Upper lobe of right lung (tissue), 1 donor: ENCODE data around the gene SDK2. TPM values are rescaled to one million over a fixed set of nuclear protein-coding genes. Genes with fewer than 3 reads are reported as not detected.

Experiments
- ATAC-seq: fragments of 200-7000 bp; cut with Tn5 transposase; one replicate; pipeline ENCODE4 v1.9.1; 2020; ENCODE audit warnings: mild to moderate bottlenecking, moderate library complexity
- DNase-seq: peaks from one replicate; pipeline ENCODE4 v3.0.0-alpha.2; 2020
- H3K27ac ChIP-seq: fragments of 200-600 bp; one replicate; pipeline ENCODE4 v1.8.0; 2022
- H3K27me3 ChIP-seq: fragments of 200-600 bp; one replicate; pipeline ENCODE4 v1.8.0; 2022; ENCODE audit warnings: mild to moderate bottlenecking
- H3K36me3 ChIP-seq: fragments of 200-600 bp; one replicate; pipeline ENCODE4 v1.8.0; 2022
- H3K4me1 ChIP-seq: fragments of 200-600 bp; one replicate; pipeline ENCODE4 v1.8.0; 2022
- H3K4me3 ChIP-seq: fragments of 200-600 bp; one replicate; pipeline ENCODE4 v1.8.0; 2022; ENCODE audit warnings: mild to moderate bottlenecking
- H3K9me3 ChIP-seq: fragments of 200-600 bp; one replicate; pipeline ENCODE4 v1.8.0; 2022
- CTCF ChIP-seq: fragments of 200-600 bp; IDR thresholded peaks from one replicate; pipeline ENCODE4 v1.8.0; 2022; ENCODE audit warnings: antibody characterized with exemption
- intact Hi-C: fragments of 100-400 bp; cut with DNase I; formaldehyde crosslinking; loops from one replicate; pipeline ENCODE4 v1.11.0; 2022
- total RNA-seq: library from RNA; stranded (reverse); fragmentation: NEBNext Ultra II Directional; extraction: Animal tissue kit (Norgen Biotek cat#: 25700); gene quantifications from one replicate; pipeline ENCODE4 v1.2.1, GENCODE V29; 2021
- donor health status: DM: no; HTN: yes; CAD: no; lungs with severe emphysema.

The SDK2 gene
- total RNA-seq, 1 donor from 2014 or later = 2.3 TPM

- H3K9me3 ChIP-seq = no peaks in the 10 kb centered on the region
Observed at GRCh38 chr17:73522696-73523095, 121.5 kb downstream of the SDK2 start.

DNA sequence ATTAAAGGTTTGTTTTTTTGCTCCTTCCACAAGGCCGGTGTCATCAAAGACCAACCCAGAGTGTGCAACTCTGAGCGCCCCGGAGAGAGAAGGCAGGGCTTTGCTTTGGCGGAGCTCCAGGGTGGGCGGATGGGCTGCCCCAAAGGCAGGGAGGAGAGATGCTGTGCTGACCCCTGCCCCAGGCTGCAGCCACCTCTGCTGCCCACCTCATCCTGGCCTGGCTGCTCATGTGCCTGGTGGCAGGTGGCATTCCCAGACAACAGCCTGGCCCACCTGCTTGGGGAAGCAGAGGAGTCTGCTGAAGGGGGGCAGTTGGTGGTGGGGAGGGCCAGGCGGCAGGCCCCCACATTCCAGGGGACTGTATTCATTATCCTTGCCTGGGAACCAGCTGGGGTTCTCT lies 122.1 kb downstream of the SDK2 start:
- Histone ChIP-seq H3K27ac (no peak overlapping the region), H3K27me3 (no peaks in the 10 kb centered on the region), H3K4me1 (no peaks in the 10 kb centered on the region), H3K9me3 (no peaks in the 10 kb centered on the region), H3K36me3 (no peaks in the 10 kb centered on the region), H3K4me3 (no peak overlapping the region)
- DNase-seq (no peak), ATAC-seq (no peak)
- no peak for TF ChIP-seq CTCF
- intact Hi-C loops = no loop called here

More at GRCh38 chr17:73522696-73523095, 121.5 kb downstream of the SDK2 start:
- DNase-seq (no peak), ATAC-seq (no peak)
- H3K27me3 ChIP-seq = no peaks in the 10 kb centered on the region
- intact Hi-C loops = no loop called here
- H3K4me3 ChIP-seq = no peak overlapping the region
- H3K36me3 ChIP-seq = no peaks in the 10 kb centered on the region
- H3K4me1 ChIP-seq = no peaks in the 10 kb centered on the region
- H3K27ac ChIP-seq = no peak overlapping the region
- no peak for TF ChIP-seq CTCF

DNA sequence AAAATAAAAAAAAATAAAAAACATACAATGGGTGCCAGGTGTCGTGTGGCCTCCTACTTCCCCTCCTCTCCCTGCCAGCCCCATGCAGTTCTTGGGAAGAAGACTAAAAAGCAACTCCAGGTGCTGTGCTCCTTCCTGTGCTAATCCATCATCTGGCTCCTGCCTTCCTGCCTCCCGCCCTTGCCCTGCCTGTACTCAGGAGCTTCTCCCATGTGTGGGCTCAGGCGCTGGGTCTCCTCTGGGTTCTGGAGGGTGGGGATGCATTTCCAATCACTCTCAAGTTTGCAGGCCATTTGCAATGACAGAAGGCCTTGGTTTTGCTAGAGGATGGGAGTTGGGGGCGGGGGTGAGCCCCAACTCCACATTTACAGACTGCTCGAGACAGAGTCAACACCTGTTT lies 122.9 kb downstream of the SDK2 start:
- H3K4me1 ChIP-seq = no peaks in the 10 kb centered on the region
- TF ChIP-seq CTCF = no peak
- H3K9me3 ChIP-seq = no peaks in the 10 kb centered on the region
- H3K36me3 ChIP-seq = no peaks in the 10 kb centered on the region
- no peak overlapping the region for H3K4me3 ChIP-seq
- H3K27me3 ChIP-seq = no peaks in the 10 kb centered on the region
- no peak for ATAC-seq
- no peak for DNase-seq
- intact Hi-C loops = no loop called here
- no peak overlapping the region for H3K27ac ChIP-seq

DNA sequence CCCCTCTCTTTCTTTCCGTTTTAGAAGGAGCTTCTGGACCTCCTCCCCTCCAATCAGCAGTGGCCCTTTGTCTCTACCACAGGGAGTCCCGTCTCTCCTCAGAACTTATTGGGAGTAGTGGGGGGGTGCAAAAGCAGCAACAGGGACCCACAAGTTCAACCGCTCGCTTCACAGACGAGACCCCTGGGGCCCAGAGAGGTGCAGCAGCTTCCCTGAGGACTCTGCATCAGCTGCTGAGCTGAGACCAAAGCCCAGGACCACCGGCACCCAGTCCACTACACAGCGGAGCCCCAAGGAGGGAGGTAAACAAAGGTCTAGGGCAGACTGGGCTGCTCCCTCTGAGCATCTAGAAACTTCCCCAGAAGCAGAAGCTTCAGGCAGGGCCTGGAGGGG lies 123.9 kb downstream of the SDK2 start:
- Histone ChIP-seq H3K36me3 (no peaks in the 10 kb centered on the region), H3K4me1 (no peaks in the 10 kb centered on the region)
- no peak for ATAC-seq

DNA sequence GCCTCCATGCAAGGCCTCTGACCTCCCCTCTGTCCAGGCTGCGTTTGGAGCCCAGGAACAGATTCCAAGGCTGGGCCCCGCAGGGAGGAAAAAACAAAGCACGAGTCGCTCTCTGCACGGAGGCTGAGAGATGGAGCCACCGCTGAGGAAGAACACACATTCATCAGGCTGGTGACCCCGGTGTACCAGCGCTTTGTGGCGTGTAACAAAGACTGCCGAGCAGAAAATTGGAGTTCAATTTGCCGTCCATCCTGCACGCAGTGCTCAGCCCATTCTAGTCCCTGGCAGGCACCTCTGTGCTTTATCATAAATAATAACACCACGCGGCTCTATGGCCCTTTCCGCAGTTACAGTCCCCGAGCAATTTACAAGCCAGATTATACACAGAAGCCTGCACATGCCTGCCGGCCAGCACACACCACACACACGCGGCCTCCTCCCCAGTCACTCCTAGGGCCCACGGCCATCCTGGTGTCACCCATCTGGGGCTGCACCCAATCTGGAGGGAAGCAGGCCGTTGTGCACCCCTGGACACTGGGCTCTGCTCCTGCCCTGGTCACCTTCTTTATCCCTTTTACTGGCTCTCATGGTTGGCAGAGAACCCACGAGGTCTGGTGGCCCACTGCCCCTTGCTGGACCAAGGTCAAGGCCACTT lies 124.4 kb downstream of the SDK2 start:
- intact Hi-C loops = no loop called here
- DNase-seq = no peak

More for the DNA sequence above, 123.9 kb downstream of the SDK2 start:
- no peak for DNase-seq
- H3K27ac ChIP-seq = no peak overlapping the region
- H3K4me3 ChIP-seq = no peak overlapping the region
- intact Hi-C loops = no loop called here
- no peak for TF ChIP-seq CTCF
- H3K9me3 ChIP-seq = no peaks in the 10 kb centered on the region
- no peaks in the 10 kb centered on the region for H3K27me3 ChIP-seq

More for the DNA sequence above, 124.4 kb downstream of the SDK2 start:
- Histone ChIP-seq H3K27me3 (no peaks in the 10 kb centered on the region), H3K9me3 (no peaks in the 10 kb centered on the region), H3K4me3 (no peak overlapping the region), H3K36me3 (no peaks in the 10 kb centered on the region), H3K27ac (no peak overlapping the region), H3K4me1 (no peaks in the 10 kb centered on the region)
- no peak for ATAC-seq
- TF ChIP-seq CTCF = no peak
